H1 (cell line): ENCODE results near the gene ADSS2. TPM values are rescaled to one million over a fixed set of nuclear protein-coding genes. Genes with fewer than 3 reads are reported as not detected.
"Not testable (repeated sequence)": the region's sequence is repeated elsewhere in the genome, so short reads cannot be mapped to it uniquely, and the experiment has no call there.

Source experiments
- CTCF ChIA-PET: fragments of 300-600 bp; sonication (Branson Sonifier 250); formaldehyde crosslinking; loops from one replicate; lab custom pipeline; 2021; ENCODE audit not compliant: partially characterized antibody; lab: Charles Lee
- POLR2A ChIA-PET: fragments of 300-600 bp; sonication (Branson Sonifier 250); formaldehyde crosslinking; loops from one replicate; lab custom pipeline; 2021; ENCODE audit warnings: inconsistent platforms; ENCODE audit not compliant: partially characterized antibody; lab: Charles Lee
- DNase-seq, 2 experiments: peaks; one replicate each; pipeline versions ENCODE4 v3.0.0 to v3.0.0-alpha.2; 2010 to 2022; ENCODE audit warnings: low spot score in 2 of 2, low read depth in 1 of 2, mixed read lengths in 1 of 2
- FAIRE-seq: peaks from 2 replicates; lab custom pipeline; 2011; peaks lifted over from hg19 to GRCh38; lab: Jason Lieb, UNC
- H2AFZ ChIP-seq: 2 replicates; pipeline ENCODE4 v1.8.1; 2012; ENCODE audit warnings: low read length, inconsistent platforms
- H2AK5ac ChIP-seq: 2 replicates; pipeline ENCODE4 v1.6.1; 2013; ENCODE audit warnings: low read depth, low read length
- H2BK120ac ChIP-seq: replicated peaks from 2 replicates; pipeline ENCODE3; 2013; ENCODE audit warnings: low read depth, low read length, inconsistent platforms
- H2BK12ac ChIP-seq: 2 replicates; pipeline ENCODE4 v1.6.1; 2013; ENCODE audit warnings: low read depth, low read length
- H2BK15ac ChIP-seq: 2 replicates; pipeline ENCODE4 v1.6.1; 2013; ENCODE audit warnings: low read length
- H2BK20ac ChIP-seq: 2 replicates; pipeline ENCODE4 v1.6.1; 2013; ENCODE audit warnings: low read length
- H2BK5ac ChIP-seq: 2 replicates; pipeline ENCODE4 v1.6.1; 2013; ENCODE audit warnings: low read depth, low read length
- H3K14ac ChIP-seq: 2 replicates; pipeline ENCODE4 v1.6.1; 2013; ENCODE audit warnings: inconsistent platforms; ENCODE audit not compliant: insufficient read length
- H3K18ac ChIP-seq: 2 replicates; pipeline ENCODE4 v1.6.1; 2013; ENCODE audit warnings: low read length; ENCODE audit errors: extremely low read depth
- H3K23ac ChIP-seq: 2 replicates; pipeline ENCODE4 v1.6.1; 2013; ENCODE audit warnings: inconsistent platforms; ENCODE audit not compliant: insufficient read length
- H3K23me2 ChIP-seq: 2 replicates; pipeline ENCODE4 v1.6.1; 2013; ENCODE audit warnings: low read depth, low read length
- H3K27ac ChIP-seq: 2 replicates; pipeline ENCODE4 v1.6.1; 2011; ENCODE audit warnings: low read depth, low read length, inconsistent platforms
- H3K27me3 ChIP-seq, 4 experiments: replicated peaks in 1 of 4; 1 replicate in 1 of 4; 2 replicates in 3 of 4; pipeline versions ENCODE4 v1.6.1 to v1.8.1; 2011 to 2013; ENCODE audit warnings: low read length in 3 of 4, mild to moderate bottlenecking in 3 of 4, inconsistent platforms in 2 of 4, mixed read lengths in 2 of 4, moderate library complexity in 1 of 4; ENCODE audit not compliant: control insufficient read depth in 3 of 4, insufficient read depth in 3 of 4; ENCODE audit errors: extremely low read depth in 1 of 4
- H3K36me3 ChIP-seq, 4 experiments: 2 replicates each; pipeline versions ENCODE4 v1.6.1 to v1.8.1; 2011 to 2013; ENCODE audit warnings: mild to moderate bottlenecking in 4 of 4, low read length in 3 of 4, moderate library complexity in 2 of 4, control low read depth in 1 of 4, inconsistent platforms in 1 of 4; ENCODE audit not compliant: insufficient read depth in 4 of 4, control insufficient read depth in 2 of 4
- H3K4ac ChIP-seq: replicated peaks from 2 replicates; pipeline ENCODE3; 2013; ENCODE audit warnings: low read length, low read depth, mixed read lengths, inconsistent platforms; ENCODE audit not compliant: insufficient read length
- H3K4me1 ChIP-seq, 4 experiments: replicated peaks in 1 of 4; 1 replicate in 1 of 4; 2 replicates in 3 of 4; pipeline versions ENCODE4 v1.6.1 to v1.8.1; 2011 to 2013; ENCODE audit warnings: low read length in 3 of 4, inconsistent platforms in 2 of 4, mixed read lengths in 1 of 4; ENCODE audit not compliant: insufficient read depth in 4 of 4, control insufficient read depth in 3 of 4
- H3K4me2 ChIP-seq, 2 experiments: 2 replicates each; pipeline versions ENCODE4 v1.6.1 to v1.8.1; 2011 to 2013; ENCODE audit warnings: low read depth in 2 of 2, low read length in 2 of 2, control low read depth in 1 of 2, inconsistent platforms in 1 of 2, mild to moderate bottlenecking in 1 of 2; ENCODE audit not compliant: insufficient read depth in 1 of 2
- H3K4me3 ChIP-seq, 4 experiments: fragments of 200-600, 300-600 bp in 1 of 4; sonication (generic), shearing (Covaris generic), sonication (Bioruptor Twin) in 1 of 4; 2 replicates each; pipeline versions ENCODE4 v1.5.1 to v1.8.1; 2011 to 2016; ENCODE audit warnings: low read length in 4 of 4, low read depth in 3 of 4, control low read depth in 2 of 4, inconsistent platforms in 2 of 4, mild to moderate bottlenecking in 2 of 4, mixed read lengths in 1 of 4, moderate library complexity in 1 of 4; ENCODE audit not compliant: insufficient read depth in 2 of 4; ENCODE audit errors: extremely low read depth in 1 of 4
- H3K56ac ChIP-seq: replicated peaks from 2 replicates; pipeline ENCODE3; 2013; ENCODE audit warnings: low read depth, mild to moderate bottlenecking, mixed read lengths, low read length, inconsistent platforms; ENCODE audit not compliant: insufficient read length
- H3K79me1 ChIP-seq: 2 replicates; pipeline ENCODE4 v1.6.1; 2013; ENCODE audit warnings: low read depth, low read length, control low read depth
- H3K79me2 ChIP-seq, 2 experiments: 2 replicates each; pipeline versions ENCODE4 v1.6.1 to v1.8.1; 2012 to 2013; ENCODE audit warnings: low read length in 2 of 2, mild to moderate bottlenecking in 2 of 2, inconsistent platforms in 1 of 2; ENCODE audit not compliant: insufficient read depth in 2 of 2, control insufficient read depth in 1 of 2
- H3K9ac ChIP-seq, 4 experiments: replicated peaks in 1 of 4; 1 replicate in 1 of 4; 2 replicates in 3 of 4; pipeline versions ENCODE4 v1.6.1 to v1.8.1; 2011 to 2013; ENCODE audit warnings: low read depth in 3 of 4, low read length in 3 of 4, control low read depth in 2 of 4, mild to moderate bottlenecking in 2 of 4, moderate library complexity in 2 of 4, inconsistent platforms in 1 of 4; ENCODE audit errors: extremely low read depth in 1 of 4
- H3K9me3 ChIP-seq, 2 experiments: 2 replicates each; pipeline versions ENCODE4 v1.6.1 to v1.8.1; 2012 to 2013; ENCODE audit warnings: mild to moderate bottlenecking in 2 of 2, moderate library complexity in 2 of 2, control low read depth in 1 of 2, inconsistent platforms in 1 of 2, low read depth in 1 of 2, low read length in 1 of 2, mixed read lengths in 1 of 2; ENCODE audit not compliant: insufficient read depth in 2 of 2
- H4K20me1 ChIP-seq, 2 experiments: replicated peaks in 1 of 2; 2 replicates each; pipeline versions ENCODE3 to v1.8.1; 2011 to 2013; ENCODE audit warnings: inconsistent platforms in 2 of 2, low read length in 2 of 2, mild to moderate bottlenecking in 1 of 2; ENCODE audit not compliant: insufficient read depth in 2 of 2, control insufficient read depth in 1 of 2
- H4K5ac ChIP-seq: 2 replicates; pipeline ENCODE4 v1.6.1; 2013; ENCODE audit warnings: low read length, low read depth, mixed read lengths, inconsistent platforms; ENCODE audit not compliant: insufficient read length
- H4K8ac ChIP-seq: 2 replicates; pipeline ENCODE4 v1.8.0; 2013; ENCODE audit warnings: mild to moderate bottlenecking, moderate library complexity, low read length, inconsistent platforms; ENCODE audit not compliant: insufficient read depth; ENCODE audit errors: extremely low read depth
- H4K91ac ChIP-seq: replicated peaks from 2 replicates; pipeline ENCODE3; 2013; ENCODE audit warnings: low read length, mixed read lengths, inconsistent platforms; ENCODE audit not compliant: insufficient read length
- ASH2L ChIP-seq: fragments of 200-600, 300-600 bp; sonication (generic); IDR thresholded peaks from one replicate; pipeline ENCODE4 v1.7.1; 2017; ENCODE audit warnings: low read length
- BRCA1 ChIP-seq: IDR thresholded peaks from 2 replicates; pipeline ENCODE4 v1.6.1; 2012; ENCODE audit warnings: low read depth, low read length, improper control_type of control experiment
- EZH2 ChIP-seq: fragments of 200-600 bp; sonication (generic); IDR thresholded peaks from 2 replicates; pipeline ENCODE4 v1.7.1; 2012; ENCODE audit warnings: low read depth, mild to moderate bottlenecking, moderate library complexity, low read length, inconsistent platforms; ENCODE audit not compliant: severe bottlenecking
- HDAC6 ChIP-seq: IDR thresholded peaks from one replicate; pipeline ENCODE4 v1.7.1; 2012; ENCODE audit warnings: low read depth, mild to moderate bottlenecking, inconsistent platforms, low read length, moderate library complexity
- KDM1A ChIP-seq: fragments of 200-600, 300-600 bp; sonication (generic); IDR thresholded peaks from 2 replicates; pipeline ENCODE4 v1.7.1; 2016; ENCODE audit warnings: mild to moderate bottlenecking, low read length, borderline replicate concordance
- POLR2A ChIP-seq, 2 experiments: IDR thresholded peaks; 1 replicate in 1 of 2; 2 replicates in 1 of 2; pipeline ENCODE4 v1.6.1; 2011; ENCODE audit warnings: low read depth in 2 of 2, low read length in 2 of 2, mild to moderate bottlenecking in 2 of 2; ENCODE audit errors: control extremely low read depth in 1 of 2
- POLR2AphosphoS5 ChIP-seq: IDR thresholded peaks from 2 replicates; pipeline ENCODE4 v1.6.1; 2011; ENCODE audit warnings: low read depth, low read length
- SAP30 ChIP-seq: fragments of 300-600 bp; sonication (generic); IDR thresholded peaks from 2 replicates; pipeline ENCODE4 v1.7.1; 2012; ENCODE audit warnings: low read length, moderate library complexity, mild to moderate bottlenecking, inconsistent platforms; ENCODE audit not compliant: insufficient read depth, insufficient replicate concordance
- SP2 ChIP-seq: IDR thresholded peaks from 2 replicates; pipeline ENCODE4 v1.6.1; 2012; ENCODE audit warnings: mild to moderate bottlenecking, low read length, inconsistent platforms
- TAF7 ChIP-seq: optimal IDR thresholded peaks from 2 replicates; pipeline ENCODE3; 2011; ENCODE audit warnings: low read depth, mild to moderate bottlenecking, inconsistent platforms, low read length, moderate library complexity, borderline replicate concordance
- TEAD4 ChIP-seq: IDR thresholded peaks from 2 replicates; pipeline ENCODE4 v1.6.1; 2012; ENCODE audit warnings: low read depth, low read length, inconsistent platforms, mixed read lengths
- WGBS, 2 experiments: shearing (Covaris generic) in 1 of 2; methylation state at CpG; one replicate each; pipeline versions ENCODE4 v1.1.6 to v1.1.7; 2013 to 2015; ENCODE audit warnings: low lambda C conversion rate in 2 of 2, mixed read lengths in 2 of 2, inconsistent platforms in 1 of 2, low coverage in 1 of 2, missing lambda C conversion rate in 1 of 2; ENCODE audit not compliant: insufficient replicate concordance in 2 of 2, insufficient coverage in 1 of 2, insufficient read length in 1 of 2; ENCODE audit errors: extremely low coverage in 1 of 2, missing lambda C conversion rate in 1 of 2; 5-methylcytosine and 5-hydroxymethylcytosine counted together
- polyA plus RNA-seq, 7 experiments: library from polyadenylated mRNA; depleted of rRNA in 3 of 7; stranded (reverse) in 5 of 7; unstranded in 2 of 7; fragments of >200 nt in 5 of 7; fragments of 200-250 nt in 2 of 7; gene quantifications; 1 replicate in 5 of 7; 2 replicates in 1 of 7; 4 replicates in 1 of 7; pipeline versions ENCODE4 v1.2.1 to v1.2.3, GENCODE V29; 2011 to 2013; ENCODE audit warnings: missing spikeins in 2 of 7, mixed read lengths in 2 of 7
- total RNA-seq: library from RNA; stranded (reverse); fragmentation: NEBNext Ultra II Directional; extraction: Animal tissue kit (Norgen Biotek cat#: 25700); gene quantifications from 2 replicates; pipeline ENCODE4 v1.2.1, GENCODE V29; 2021
- TF ChIP-seq, protein P1 (sequence below): IDR thresholded peaks from 2 replicates; pipeline ENCODE4 v1.6.1; 2011; ENCODE audit warnings: low read depth, mild to moderate bottlenecking, low read length; ENCODE audit not compliant: insufficient read depth

The ADSS2 gene
- total and polyA plus RNA-seq, 2 of the 8 experiments (the other 6 are each of a cell fraction or from before 2014, with no cell fraction given): 29.8 to 108 TPM

GRCh38 chr1:244451539-244451950 lies at the start of gene ADSS2 (continued):
- TF ChIP-seq, protein P1, sequence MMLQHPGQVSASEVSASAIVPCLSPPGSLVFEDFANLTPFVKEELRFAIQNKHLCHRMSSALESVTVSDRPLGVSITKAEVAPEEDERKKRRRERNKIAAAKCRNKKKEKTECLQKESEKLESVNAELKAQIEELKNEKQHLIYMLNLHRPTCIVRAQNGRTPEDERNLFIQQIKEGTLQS: no peak
- TF ChIP-seq HDAC6 (no peak), SAP30 (no peak), TAF7 (peak; percentile 69), POLR2A (IDR thresholded peaks at IDR 0.05; ENCODE audit: control extremely low read depth in 1 of 2, low read depth in 2 of 2, low read length in 2 of 2) (peak; percentile 67 to 75), EZH2 (no peak), SP2 (no peak), POLR2AphosphoS5 (peak; percentile 81), BRCA1 (no peak), ASH2L (peak; percentile 72), TEAD4 (no peak), KDM1A (no peak)

- H2AK5ac ChIP-seq, H3K27me3 ChIP-seq, H3K9me3 ChIP-seq, H4K91ac ChIP-seq, POLR2A ChIA-PET, H4K8ac ChIP-seq, H2BK12ac ChIP-seq, H2BK120ac ChIP-seq, H3K18ac ChIP-seq, H3K79me1 ChIP-seq, FAIRE-seq, DNase-seq, H3K4me2 ChIP-seq, H3K56ac ChIP-seq, CTCF ChIA-PET, H4K5ac ChIP-seq, H3K4ac ChIP-seq, H3K79me2 ChIP-seq, H3K23me2 ChIP-seq, H3K4me1 ChIP-seq, H3K23ac ChIP-seq, H2BK15ac ChIP-seq, H3K9ac ChIP-seq, H2BK20ac ChIP-seq, H3K14ac ChIP-seq, H2BK5ac ChIP-seq, H3K27ac ChIP-seq, H3K4me3 ChIP-seq, H2AFZ ChIP-seq, H4K20me1 ChIP-seq, H3K36me3 ChIP-seq: not testable (repeated sequence)
- 92% methylated on average over 4 of the region's 4 CpGs; no CpG with 5 or more reads in 1 of the 2 experiments for WGBS, 2 experiments
Observed at GRCh38 chr1:244500515-244500914, 48.8 kb upstream of the ADSS2 start.
